IMR-90 (cell line): Measurements from ENCODE around the gene SIDT1. TPM values are rescaled to one million over a fixed set of nuclear protein-coding genes. Genes with fewer than 3 reads are reported as not detected.

ENCODE experiments used
- ATAC-seq: fragments of 200-7000 bp; cut with Tn5 transposase; 2 replicates; pipeline ENCODE4 v1.9.1; 2020; ENCODE audit warnings: low read depth, mild to moderate bottlenecking, moderate library complexity
- BruUV-seq: library from RNA; stranded (reverse); fragments of 400-500 nt; replicated peaks from 2 replicates; lab custom pipeline; 2021; lab: Mats Ljungman, UMichigan
- CTCF ChIA-PET: fragments of 300-600 bp; formaldehyde crosslinking; extraction: SDS; loops from one replicate; lab custom pipeline; 2021; ENCODE audit warnings: antibody characterized with exemption; lab: Yijun Ruan, JAX
- POLR2A ChIA-PET: fragments of 300-600 bp; sonication (Branson Sonifier 250); formaldehyde crosslinking; loops from one replicate; lab custom pipeline; 2022; ENCODE audit warnings: antibody characterized with exemption; ENCODE audit not compliant: unreplicated experiment; lab: Charles Lee
- DNase-seq: peaks from one replicate; pipeline ENCODE4 v3.0.0; 2013
- H2AFZ ChIP-seq: replicated peaks from 2 replicates; pipeline ENCODE3; 2013; ENCODE audit warnings: low read length, mild to moderate bottlenecking; ENCODE audit not compliant: poor library complexity
- H2AK5ac ChIP-seq: 2 replicates; pipeline ENCODE4 v1.6.1; 2013; ENCODE audit warnings: low read depth, low read length, inconsistent platforms
- H2AK9ac ChIP-seq: replicated peaks from 2 replicates; pipeline ENCODE3; 2013; ENCODE audit warnings: mild to moderate bottlenecking, low read depth, low read length, moderate library complexity; ENCODE audit not compliant: poor library complexity
- H2BK120ac ChIP-seq: 2 replicates; pipeline ENCODE4 v1.6.1; 2013; ENCODE audit warnings: low read depth, low read length, inconsistent platforms
- H2BK15ac ChIP-seq: 3 replicates; pipeline ENCODE4 v1.6.1; 2013; ENCODE audit warnings: low read depth, low read length, inconsistent platforms
- H2BK20ac ChIP-seq: 2 replicates; pipeline ENCODE4 v1.6.1; 2013; ENCODE audit warnings: low read depth, mild to moderate bottlenecking, inconsistent platforms, low read length, moderate library complexity
- H2BK5ac ChIP-seq: 2 replicates; pipeline ENCODE4 v1.6.1; 2013; ENCODE audit warnings: mild to moderate bottlenecking, low read depth, low read length, inconsistent platforms; ENCODE audit not compliant: poor library complexity, severe bottlenecking
- H3K14ac ChIP-seq: replicated peaks from 2 replicates; pipeline ENCODE4 v1.6.1; 2013; ENCODE audit warnings: low read depth, low read length, inconsistent platforms
- H3K18ac ChIP-seq: 2 replicates; pipeline ENCODE4 v1.6.1; 2013; ENCODE audit warnings: low read depth, low read length, control low read depth
- H3K23ac ChIP-seq: 2 replicates; pipeline ENCODE4 v1.6.1; 2013; ENCODE audit warnings: low read depth, low read length, inconsistent platforms
- H3K27ac ChIP-seq: 2 replicates; pipeline ENCODE4 v1.5.1; 2013; ENCODE audit warnings: mild to moderate bottlenecking, control low read depth, low read length; ENCODE audit not compliant: insufficient read depth
- H3K27me3 ChIP-seq: 2 replicates; pipeline ENCODE4 v1.6.1; 2013; ENCODE audit warnings: low read length; ENCODE audit not compliant: control insufficient read depth, insufficient read depth
- H3K36me3 ChIP-seq: 2 replicates; pipeline ENCODE4 v1.6.1; 2013; ENCODE audit warnings: low read length, mixed read lengths; ENCODE audit not compliant: control insufficient read depth, insufficient read depth
- H3K4ac ChIP-seq: 2 replicates; pipeline ENCODE4 v1.6.1; 2013; ENCODE audit warnings: low read depth, low read length, inconsistent platforms
- H3K4me1 ChIP-seq: 2 replicates; pipeline ENCODE4 v1.6.1; 2013; ENCODE audit warnings: low read length, mixed read lengths; ENCODE audit not compliant: control insufficient read depth, insufficient read depth
- H3K4me2 ChIP-seq: 2 replicates; pipeline ENCODE4 v1.6.1; 2013; ENCODE audit warnings: low read depth, mild to moderate bottlenecking, control low read depth, low read length, moderate library complexity
- H3K4me3 ChIP-seq: 2 replicates; pipeline ENCODE4 v1.5.1; 2013; ENCODE audit warnings: low read depth, mild to moderate bottlenecking, control low read depth, low read length, moderate library complexity; ENCODE audit not compliant: insufficient read depth
- H3K56ac ChIP-seq: 2 replicates; pipeline ENCODE4 v1.6.1; 2013; ENCODE audit warnings: low read length, inconsistent platforms; ENCODE audit not compliant: insufficient read depth; ENCODE audit errors: extremely low read depth
- H3K79me1 ChIP-seq, 2 experiments: 2 replicates each; pipeline ENCODE4 v1.6.1; 2013; ENCODE audit warnings: low read length in 2 of 2, inconsistent platforms in 1 of 2, low read depth in 1 of 2
- H3K9ac ChIP-seq: 2 replicates; pipeline ENCODE4 v1.6.1; 2013; ENCODE audit warnings: low read depth, low read length, control low read depth
- H3K9me1 ChIP-seq: 2 replicates; pipeline ENCODE4 v1.6.1; 2013; ENCODE audit warnings: low read length, inconsistent platforms; ENCODE audit not compliant: insufficient read depth
- H3K9me3 ChIP-seq: 2 replicates; pipeline ENCODE4 v1.6.1; 2013; ENCODE audit warnings: low read length; ENCODE audit not compliant: control insufficient read depth, insufficient read depth
- H4K20me1 ChIP-seq: 2 replicates; pipeline ENCODE4 v1.6.1; 2013; ENCODE audit warnings: low read length, inconsistent platforms; ENCODE audit not compliant: insufficient read depth
- H4K5ac ChIP-seq: 2 replicates; pipeline ENCODE4 v1.6.1; 2013; ENCODE audit warnings: mild to moderate bottlenecking, low read depth, low read length, control low read depth
- H4K8ac ChIP-seq, 2 experiments: 2 replicates each; pipeline ENCODE4 v1.6.1; 2013; ENCODE audit warnings: low read depth in 2 of 2, low read length in 2 of 2, control low read depth in 1 of 2, inconsistent platforms in 1 of 2
- H4K91ac ChIP-seq: 2 replicates; pipeline ENCODE4 v1.6.1; 2013; ENCODE audit warnings: low read depth, low read length, inconsistent platforms; ENCODE audit not compliant: insufficient read depth
- BHLHE40 ChIP-seq: fragments of 150-350 bp; IDR thresholded peaks from 2 replicates; pipeline ENCODE4 v1.6.1; 2016; ENCODE audit warnings: mild to moderate bottlenecking, low read depth, low read length
- CEBPB ChIP-seq: IDR thresholded peaks from 2 replicates; pipeline ENCODE4 v1.6.1; 2012; ENCODE audit warnings: low read depth, low read length, improper control_type of control experiment
- CHD1 ChIP-seq: IDR thresholded peaks from 2 replicates; pipeline ENCODE4 v1.6.1; 2012; ENCODE audit warnings: low read depth, low read length, improper control_type of control experiment
- CTCF ChIP-seq: conservative IDR thresholded peaks from 2 replicates; pipeline ENCODE4 v1.5.1; 2012; ENCODE audit warnings: mild to moderate bottlenecking, low read depth, low read length, improper control_type of control experiment
- FOS ChIP-seq: fragments of 150-350 bp; IDR thresholded peaks from 2 replicates; pipeline ENCODE4 v1.6.1; 2016; ENCODE audit warnings: low read depth, low read length
- MAFK ChIP-seq: IDR thresholded peaks from 2 replicates; pipeline ENCODE4 v1.6.1; 2012; ENCODE audit warnings: low read depth, low read length, improper control_type of control experiment
- MAZ ChIP-seq: IDR thresholded peaks from 2 replicates; pipeline ENCODE4 v1.6.1; 2012; ENCODE audit warnings: low read depth, mild to moderate bottlenecking, low read length, improper control_type of control experiment, moderate library complexity, borderline replicate concordance
- MXI1 ChIP-seq: IDR thresholded peaks from 2 replicates; pipeline ENCODE4 v1.6.1; 2012; ENCODE audit warnings: low read depth, mild to moderate bottlenecking, low read length, moderate library complexity, borderline replicate concordance
- NFE2L2 ChIP-seq: fragments of 150-350 bp; IDR thresholded peaks from 2 replicates; pipeline ENCODE4 v1.6.1; 2016; ENCODE audit warnings: low read depth, mild to moderate bottlenecking, low read length
- POLR2A ChIP-seq: IDR thresholded peaks from 2 replicates; pipeline ENCODE4 v1.6.1; 2012; ENCODE audit warnings: mild to moderate bottlenecking, low read depth, low read length
- RAD21 ChIP-seq: IDR thresholded peaks from 2 replicates; pipeline ENCODE4 v1.6.1; 2012; ENCODE audit warnings: low read length, improper control_type of control experiment
- RCOR1 ChIP-seq: IDR thresholded peaks from 2 replicates; pipeline ENCODE4 v1.6.1; 2012; ENCODE audit warnings: mild to moderate bottlenecking, low read length, improper control_type of control experiment; ENCODE audit not compliant: insufficient replicate concordance
- RFX5 ChIP-seq: IDR thresholded peaks from 2 replicates; pipeline ENCODE4 v1.8.0; 2012; ENCODE audit warnings: low read depth, mild to moderate bottlenecking, low read length, moderate library complexity
- SMC3 ChIP-seq: fragments of 150-350 bp; IDR thresholded peaks from 2 replicates; pipeline ENCODE4 v1.6.1; 2016; ENCODE audit warnings: low read depth, mild to moderate bottlenecking, antibody characterized with exemption, low read length, moderate library complexity
- WGBS, 2 experiments: methylation state at CpG; one replicate each; pipeline versions ENCODE4 v1.1.5 to v1.1.7; 2013; ENCODE audit warnings: missing lambda C conversion rate in 2 of 2; ENCODE audit not compliant: insufficient read length in 1 of 2; ENCODE audit errors: extremely low coverage in 2 of 2; 5-methylcytosine and 5-hydroxymethylcytosine counted together
- dilution Hi-C: fragments of 300-500 bp; cut with HindIII; formaldehyde crosslinking; loops from one replicate; pipeline ENCODE4 v1.14.3; 2018; ENCODE audit warnings: low sequenced_read_pairs; ENCODE audit not compliant: unreplicated experiment
- in situ Hi-C: fragments of 300-500 bp; cut with MboI; formaldehyde crosslinking; loops from 3 replicates; pipeline ENCODE4 v1.14.3; 2019; ENCODE audit warnings: low sequenced_read_pairs, inconsistent platforms, mixed read lengths
- intact Hi-C: fragments of 100-400 bp; cut with micrococcal nuclease; formaldehyde crosslinking; loops from 2 replicates; pipeline ENCODE4 v1.10.0; 2022
- polyA plus RNA-seq, 3 experiments: library from polyadenylated mRNA; depleted of rRNA; stranded (reverse); fragments of >200 nt; gene quantifications; 2 replicates each; pipeline ENCODE4 v1.2.3, GENCODE V29; 2012; ENCODE audit warnings: low replicate concordance in 1 of 3
- total RNA-seq: library from RNA; depleted of rRNA; stranded (reverse); fragments of >200 nt; gene quantifications from 2 replicates; pipeline ENCODE4 v1.2.3, GENCODE V29; 2012
- TF ChIP-seq, protein P1 (sequence below): fragments of 150-350 bp; IDR thresholded peaks from 2 replicates; pipeline ENCODE4 v1.6.1; 2016; ENCODE audit warnings: low read depth, mild to moderate bottlenecking, low read length, moderate library complexity, borderline replicate concordance
- TF ChIP-seq, protein P2 (sequence below): fragments of 150-350 bp; IDR thresholded peaks from 2 replicates; pipeline ENCODE4 v1.6.1; 2017; ENCODE audit warnings: mild to moderate bottlenecking, antibody characterized with exemption, low read length, low read depth

SIDT1 gene
- total and polyA plus RNA-seq, 2 of the 4 experiments (the other 2 are of a cell fraction), result not detected

DNA sequence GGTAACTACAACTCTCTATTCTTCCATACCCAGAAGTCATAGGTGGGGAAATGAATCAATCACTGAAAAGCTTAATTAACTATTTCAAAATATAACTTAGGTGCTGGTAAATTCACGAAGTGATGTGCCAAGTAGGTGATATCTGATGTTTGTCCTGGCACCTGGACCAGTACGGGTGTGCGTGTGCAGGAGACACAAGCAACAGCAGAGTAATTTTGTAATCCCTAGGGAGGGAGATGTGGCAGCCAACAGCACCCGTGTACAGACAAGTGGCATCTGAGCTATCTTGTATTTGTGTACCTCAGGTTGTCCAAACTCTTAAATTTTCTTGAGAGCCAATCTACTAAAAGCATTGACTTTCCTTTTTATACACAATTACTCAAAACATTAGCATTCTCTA is 141.2 kb downstream of the SIDT1 start:
- no peak overlapping the region for H3K4me3 ChIP-seq
- no peak overlapping the region for H2BK20ac ChIP-seq
- H3K14ac ChIP-seq, result no peak overlapping the region
- TF ChIP-seq RFX5, result no peak
- no peak for TF ChIP-seq BHLHE40
- TF ChIP-seq MAZ, result no peak
- no peak for TF ChIP-seq POLR2A
- TF ChIP-seq MAFK, result no peak
- no peak for TF ChIP-seq NFE2L2
- no peak for TF ChIP-seq RCOR1
- TF ChIP-seq RAD21, result no peak
- TF ChIP-seq MXI1, result no peak
- TF ChIP-seq FOS, result no peak
- TF ChIP-seq CTCF, result no peak
- TF ChIP-seq, protein P1, sequence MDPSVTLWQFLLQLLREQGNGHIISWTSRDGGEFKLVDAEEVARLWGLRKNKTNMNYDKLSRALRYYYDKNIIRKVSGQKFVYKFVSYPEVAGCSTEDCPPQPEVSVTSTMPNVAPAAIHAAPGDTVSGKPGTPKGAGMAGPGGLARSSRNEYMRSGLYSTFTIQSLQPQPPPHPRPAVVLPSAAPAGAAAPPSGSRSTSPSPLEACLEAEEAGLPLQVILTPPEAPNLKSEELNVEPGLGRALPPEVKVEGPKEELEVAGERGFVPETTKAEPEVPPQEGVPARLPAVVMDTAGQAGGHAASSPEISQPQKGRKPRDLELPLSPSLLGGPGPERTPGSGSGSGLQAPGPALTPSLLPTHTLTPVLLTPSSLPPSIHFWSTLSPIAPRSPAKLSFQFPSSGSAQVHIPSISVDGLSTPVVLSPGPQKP, result no peak
- TF ChIP-seq CEBPB, result no peak
- TF ChIP-seq SMC3, result no peak
- TF ChIP-seq, protein P2, sequence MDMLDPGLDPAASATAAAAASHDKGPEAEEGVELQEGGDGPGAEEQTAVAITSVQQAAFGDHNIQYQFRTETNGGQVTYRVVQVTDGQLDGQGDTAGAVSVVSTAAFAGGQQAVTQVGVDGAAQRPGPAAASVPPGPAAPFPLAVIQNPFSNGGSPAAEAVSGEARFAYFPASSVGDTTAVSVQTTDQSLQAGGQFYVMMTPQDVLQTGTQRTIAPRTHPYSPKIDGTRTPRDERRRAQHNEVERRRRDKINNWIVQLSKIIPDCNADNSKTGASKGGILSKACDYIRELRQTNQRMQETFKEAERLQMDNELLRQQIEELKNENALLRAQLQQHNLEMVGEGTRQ, result no peak
- TF ChIP-seq CHD1, result no peak
- H2AK9ac ChIP-seq, result no peak overlapping the region
- ChIA-PET POLR2A (no interaction called here), CTCF (no interaction called here)
- H3K18ac ChIP-seq, result no peak overlapping the region
- H3K4me1 ChIP-seq, result no peaks in the 10 kb centered on the region
- H3K4me2 ChIP-seq, result no peak overlapping the region
- H2BK5ac ChIP-seq, result no peak overlapping the region
- no TSS peak for BruUV-seq
- H2BK15ac ChIP-seq, result no peak overlapping the region
- DNase-seq (no peak), ATAC-seq (no peak)
- H3K23ac ChIP-seq, result no peak overlapping the region
- no peak overlapping the region for H3K9ac ChIP-seq
- H4K91ac ChIP-seq, result no peak overlapping the region
- peaks cover 8% of the 10 kb centered on the region for H3K36me3 ChIP-seq
- in situ Hi-C loops, result no loop called here
- H3K79me1 ChIP-seq, result peaks cover 0 to 13% of the 10 kb centered on the region in 2 experiments; a peak in 2 of 4 replicates
- no peak overlapping the region for H2BK120ac ChIP-seq
- H4K20me1 ChIP-seq, result no peaks in the 10 kb centered on the region
- H3K9me3 ChIP-seq, result no peaks in the 10 kb centered on the region
- H3K9me1 ChIP-seq, result no peaks in the 10 kb centered on the region
- no peak overlapping the region for H2AFZ ChIP-seq
- H3K27ac ChIP-seq, result no peak overlapping the region
- no CpG with 5 or more reads among the region's 4 CpGs for WGBS, 2 experiments
- H4K5ac ChIP-seq, result no peak overlapping the region
- no peak overlapping the region for H3K4ac ChIP-seq
- intact Hi-C loops, result no loop called here
- dilution Hi-C loops, result no loop called here
- no peaks in the 10 kb centered on the region for H3K27me3 ChIP-seq
- no peak overlapping the region for H2AK5ac ChIP-seq
- H3K56ac ChIP-seq, result no peak overlapping the region
- no peak overlapping the region for H4K8ac ChIP-seq
